ENCODE measurements around the gene SUN5. TPM values are rescaled to one million over a fixed set of nuclear protein-coding genes. Genes with fewer than 3 reads are reported as not detected.
"Not testable (repeated sequence)": the region's sequence is repeated elsewhere in the genome, so short reads cannot be mapped to it uniquely, and the experiment has no call there.

SUN5 gene
- total RNA-seq, 4 donors from 2014 or later: not detected

- Histone ChIP-seq H3K4me3 (no peak overlapping the region), H3K27ac (no peak overlapping the region), H3K9me3 (no peaks in the 10 kb centered on the region), H3K27me3 (no peaks in the 10 kb centered on the region), H3K4me1 (no peaks in the 10 kb centered on the region), H3K36me3 (no peaks in the 10 kb centered on the region)
- 67% methylated on average over 12 of the region's 12 CpGs; no CpG with 5 or more reads in 1 of the 2 donors for WGBS, 2 donors (ENCODE audit: low coverage in 1 of 2)
- DNase-seq: no peak
- intact Hi-C loops (cut with DNase I; ENCODE audit: low total_unique reads) (no loop called here), in situ Hi-C loops (cut with MboI; ENCODE audit: low pct_ligation_motif_present in 1 of 4, low pct_unique_long_range_greater_than_20kb in 1 of 4, low sequenced_read_pairs in 3 of 4) (no loop called here)
- TF ChIP-seq POLR2AphosphoS5 (IDR thresholded peaks at IDR 0.05) (no peak), CTCF (IDR thresholded peaks at IDR 0.05) (no peak), POLR2A (IDR thresholded peaks at IDR 0.05) (no peak), EP300 (IDR thresholded peaks at IDR 0.05; ENCODE audit: low read depth) (no peak)
These were observed 38.5 kb downstream of the SUN5 start for GRCh38 chr20:32965581-32966373.

- 87% methylated on average over 8 of the region's 8 CpGs; no CpG with 5 or more reads in 1 of the 2 donors for WGBS, 2 donors (ENCODE audit: low coverage in 1 of 2)
- no peaks in the 10 kb centered on the region for H3K4me1 ChIP-seq
- intact Hi-C loops (cut with DNase I; ENCODE audit: low total_unique reads) (no loop called here), in situ Hi-C loops (cut with MboI; ENCODE audit: low pct_ligation_motif_present in 1 of 4, low pct_unique_long_range_greater_than_20kb in 1 of 4, low sequenced_read_pairs in 3 of 4) (no loop called here)
- H3K27me3 ChIP-seq: no peaks in the 10 kb centered on the region
- no peak overlapping the region for H3K27ac ChIP-seq
- H3K4me3 ChIP-seq: no peak overlapping the region
- no peak for DNase-seq
- no peaks in the 10 kb centered on the region for H3K9me3 ChIP-seq
- TF ChIP-seq CTCF (IDR thresholded peaks at IDR 0.05) (no peak), POLR2A (IDR thresholded peaks at IDR 0.05) (no peak), EP300 (IDR thresholded peaks at IDR 0.05; ENCODE audit: low read depth) (no peak), POLR2AphosphoS5 (IDR thresholded peaks at IDR 0.05) (no peak)
- no peaks in the 10 kb centered on the region for H3K36me3 ChIP-seq
These were observed 39.1 kb downstream of the SUN5 start for GRCh38 chr20:32965115-32965514.

- no peaks in the 10 kb centered on the region for H3K27me3 ChIP-seq
- DNase-seq: no peak
- no peak for TF ChIP-seq EP300 (IDR thresholded peaks at IDR 0.05; ENCODE audit: low read depth)
- TF ChIP-seq CTCF (IDR thresholded peaks at IDR 0.05): no peak
- TF ChIP-seq POLR2A (IDR thresholded peaks at IDR 0.05): no peak
- no peak for TF ChIP-seq POLR2AphosphoS5 (IDR thresholded peaks at IDR 0.05)
- H3K9me3 ChIP-seq: no peaks in the 10 kb centered on the region
- intact Hi-C loops (cut with DNase I; ENCODE audit: low total_unique reads) (no loop called here), in situ Hi-C loops (cut with MboI; ENCODE audit: low pct_ligation_motif_present in 1 of 4, low pct_unique_long_range_greater_than_20kb in 1 of 4, low sequenced_read_pairs in 3 of 4) (no loop called here)
- no peak overlapping the region for H3K27ac ChIP-seq
- H3K4me1 ChIP-seq: no peaks in the 10 kb centered on the region
- H3K36me3 ChIP-seq: no peaks in the 10 kb centered on the region
- 91 to 100% methylated on average over 1 to 6 of the region's 6 CpGs for WGBS, 2 donors (ENCODE audit: low coverage in 1 of 2)
- no peak overlapping the region for H3K4me3 ChIP-seq
These were observed 39.7 kb downstream of the SUN5 start for GRCh38 chr20:32964575-32964974.

GRCh38 chr20:32963176-32963575 lies 41.1 kb downstream of the SUN5 start:
- 47% methylated on average over 5 of the region's 5 CpGs; no CpG with 5 or more reads in 1 of the 2 donors for WGBS, 2 donors (ENCODE audit: low coverage in 1 of 2)
- Histone ChIP-seq H3K9me3 (no peaks in the 10 kb centered on the region), H3K36me3 (no peaks in the 10 kb centered on the region), H3K4me1 (no peaks in the 10 kb centered on the region), H3K4me3 (no peak overlapping the region), H3K27me3 (no peaks in the 10 kb centered on the region), H3K27ac (no peak overlapping the region)
- no peak for DNase-seq
- no peak for TF ChIP-seq CTCF (IDR thresholded peaks at IDR 0.05)
- no peak for TF ChIP-seq POLR2AphosphoS5 (IDR thresholded peaks at IDR 0.05)
- TF ChIP-seq EP300 (IDR thresholded peaks at IDR 0.05; ENCODE audit: low read depth): no peak
- no peak for TF ChIP-seq POLR2A (IDR thresholded peaks at IDR 0.05)
- intact Hi-C loops (cut with DNase I; ENCODE audit: low total_unique reads): no loop called here
- in situ Hi-C loops (cut with MboI; ENCODE audit: low pct_ligation_motif_present in 1 of 4, low pct_unique_long_range_greater_than_20kb in 1 of 4, low sequenced_read_pairs in 3 of 4): no loop called here

GRCh38 chr20:32962646-32963045 lies 41.6 kb downstream of the SUN5 start:
- H3K36me3 ChIP-seq; H3K4me3 ChIP-seq; in situ Hi-C loops (cut with MboI; ENCODE audit: low pct_ligation_motif_present in 1 of 4, low pct_unique_long_range_greater_than_20kb in 1 of 4, low sequenced_read_pairs in 3 of 4); DNase-seq; H3K9me3 ChIP-seq; H3K4me1 ChIP-seq; H3K27me3 ChIP-seq; H3K27ac ChIP-seq; intact Hi-C loops (cut with DNase I; ENCODE audit: low total_unique reads): not testable (repeated sequence)
- 84 to 94% methylated on average over 3 to 11 of the region's 11 CpGs for WGBS, 2 donors (ENCODE audit: low coverage in 1 of 2)
